Fibroblast of peridontal ligament (primary cell): Measurements from ENCODE around the gene STX8.
A peak's percentile ranks its signal among the peaks of the same experiment; 100 is the strongest.
"Not testable (repeated sequence)": the region's sequence is repeated elsewhere in the genome, so short reads cannot be mapped to it uniquely, and the experiment has no call there.

ENCODE experiments used
- DNase-seq: peaks from one replicate; pipeline ENCODE4 v3.0.0-alpha.2; 2010; ENCODE audit errors: extremely low read depth

STX8 gene, protein sequence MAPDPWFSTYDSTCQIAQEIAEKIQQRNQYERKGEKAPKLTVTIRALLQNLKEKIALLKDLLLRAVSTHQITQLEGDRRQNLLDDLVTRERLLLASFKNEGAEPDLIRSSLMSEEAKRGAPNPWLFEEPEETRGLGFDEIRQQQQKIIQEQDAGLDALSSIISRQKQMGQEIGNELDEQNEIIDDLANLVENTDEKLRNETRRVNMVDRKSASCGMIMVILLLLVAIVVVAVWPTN

GRCh38 chr17:9575381-9576101 is at the start of gene STX8:
STX8 (minus strand) TSS chr17:9575820; CDS start chr17:9575808, 12 bp downstream.
- DNase-seq, result peak; percentile 80

DNA sequence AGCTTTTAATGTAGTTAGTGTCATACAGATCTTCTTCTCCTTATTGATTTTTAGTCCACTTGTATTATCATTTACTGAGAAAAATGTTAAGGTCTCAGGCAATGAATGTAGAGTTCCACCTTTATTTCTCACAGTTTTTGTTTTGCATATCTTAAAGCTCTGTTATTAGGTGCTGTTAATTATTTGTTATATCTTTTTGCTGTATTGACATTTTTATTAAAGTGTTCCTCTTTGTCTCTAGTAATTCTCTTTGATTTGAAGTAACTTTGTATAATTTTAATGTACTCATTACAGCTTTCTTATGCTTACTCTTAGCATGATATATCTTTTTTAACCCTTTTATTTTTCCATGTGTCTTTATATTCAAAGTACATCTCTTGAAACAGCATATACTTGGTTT is 47.3 kb upstream of the STX8 start:
- no peak for DNase-seq

DNA sequence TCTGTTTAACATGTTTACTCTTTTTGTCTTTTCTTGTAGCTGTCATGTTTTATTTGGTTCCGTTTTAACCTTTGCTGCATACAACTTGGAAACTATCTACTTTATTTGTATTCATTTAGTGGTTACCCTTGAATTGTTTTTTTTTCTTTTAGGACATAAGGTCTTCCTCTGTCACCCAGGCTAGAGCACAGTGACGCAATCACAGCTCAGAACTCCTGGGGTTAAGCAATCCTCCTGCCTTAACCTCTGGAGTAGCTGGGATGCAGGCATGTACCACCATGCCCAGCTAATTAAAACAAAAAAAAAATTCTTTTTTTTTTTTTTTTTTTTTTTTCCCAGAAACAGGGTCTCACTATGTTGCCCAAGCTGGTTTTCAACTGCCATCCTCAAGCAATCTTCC is 39.9 kb upstream of the STX8 start:
- DNase-seq, result no peak

DNA sequence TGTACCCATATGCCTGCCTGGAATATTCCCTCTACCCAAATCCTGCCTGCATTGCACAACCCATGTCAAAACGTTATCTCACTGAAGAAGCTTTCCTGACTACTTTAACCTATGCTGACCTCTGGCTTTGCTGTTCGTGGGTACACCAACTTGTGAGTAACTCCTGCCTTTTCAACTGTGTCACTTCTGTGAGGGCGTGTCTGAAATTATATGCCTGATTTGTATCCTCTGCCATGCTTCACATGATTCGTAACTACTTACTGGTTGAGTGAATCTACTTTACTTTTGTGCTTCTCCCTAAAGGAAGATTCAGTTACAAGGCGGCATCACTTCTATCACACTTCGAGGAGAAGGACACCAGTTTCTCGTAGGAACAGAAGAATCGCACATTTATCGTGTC is 36.4 kb upstream of the STX8 start:
- no peak for DNase-seq

DNA sequence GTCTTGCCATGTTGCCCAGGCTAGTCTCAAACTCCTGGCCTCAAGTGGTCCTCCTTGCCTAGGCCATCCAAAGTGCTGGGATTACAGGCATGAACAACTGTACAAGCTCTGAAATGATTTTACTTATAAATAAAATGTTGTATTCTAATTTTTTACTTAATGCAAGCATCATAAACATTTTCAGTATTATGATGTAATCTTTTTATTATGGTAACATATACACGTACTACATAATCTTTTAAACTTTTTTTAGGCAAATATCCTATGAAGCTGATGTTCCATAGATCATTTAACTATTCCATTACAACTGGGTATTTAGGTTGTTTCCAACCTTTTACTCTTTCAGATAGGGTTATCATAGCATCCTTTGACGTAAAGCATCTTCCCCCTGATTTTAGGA is 35.9 kb upstream of the STX8 start:
- DNase-seq, result no peak

DNA sequence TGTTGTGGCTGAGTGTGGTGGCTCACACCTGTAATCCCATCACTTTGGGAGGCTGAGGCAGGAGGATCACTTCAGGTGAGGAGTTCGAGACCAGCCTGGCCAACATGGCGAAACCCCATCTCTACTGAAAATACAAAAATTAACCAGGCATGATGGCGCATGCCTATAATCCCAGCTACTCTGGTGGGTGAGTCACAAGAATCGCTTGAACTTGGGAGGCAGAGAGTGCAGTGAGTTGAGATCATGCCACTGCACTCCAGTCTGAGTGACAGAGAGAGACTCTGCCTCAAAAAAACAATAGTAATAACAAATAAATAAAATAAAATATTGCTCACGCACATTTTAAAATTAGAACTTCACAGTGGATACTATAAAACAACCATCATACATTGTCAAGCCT is 31.4 kb upstream of the STX8 start:
- DNase-seq, result not testable (repeated sequence)

DNA sequence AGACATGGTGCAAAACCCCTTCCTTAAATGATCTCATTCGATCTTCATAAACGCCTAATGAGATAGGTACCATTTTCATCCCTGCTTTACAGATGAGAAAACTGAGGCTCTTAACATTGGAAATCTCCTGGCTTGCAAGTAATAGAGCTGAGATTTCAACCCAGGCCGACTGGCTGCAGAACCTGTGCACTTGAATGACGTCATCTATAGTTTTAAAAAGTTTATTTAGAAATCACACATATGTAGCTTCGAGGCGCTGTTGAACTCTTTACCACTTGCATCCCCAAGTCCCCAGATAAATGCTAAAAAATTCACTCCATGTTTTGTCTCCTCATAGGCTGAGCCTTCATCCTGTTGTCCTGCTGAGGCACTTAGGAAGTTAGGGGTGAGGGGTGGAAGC is 30.8 kb upstream of the STX8 start:
- no peak for DNase-seq

DNA sequence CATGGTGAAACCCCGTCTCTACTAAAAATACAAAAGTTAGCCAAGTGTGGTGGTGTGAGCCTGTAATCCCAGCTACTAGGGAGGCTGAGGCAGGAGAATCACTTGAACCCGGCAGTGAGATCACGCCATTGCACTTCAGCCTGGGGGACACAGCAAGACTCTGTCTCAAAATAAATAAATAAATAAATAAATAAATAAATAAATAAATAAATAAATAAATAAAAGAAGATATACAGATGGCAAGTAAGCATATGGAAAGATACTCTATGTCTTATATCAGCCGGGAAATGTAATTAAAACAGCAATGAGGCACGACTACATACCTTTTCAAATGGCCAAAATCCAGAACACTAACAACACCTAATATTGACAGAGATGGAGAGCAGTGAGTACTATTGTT is 29.0 kb upstream of the STX8 start:
- not testable (repeated sequence) for DNase-seq

- DNase-seq, result no peak
These were observed 23.0 kb upstream of the STX8 start for GRCh38 chr17:9598661-9599060.

GRCh38 chr17:9597638-9598037 is 22.0 kb upstream of the STX8 start:
- DNase-seq, result not testable (repeated sequence)

DNA sequence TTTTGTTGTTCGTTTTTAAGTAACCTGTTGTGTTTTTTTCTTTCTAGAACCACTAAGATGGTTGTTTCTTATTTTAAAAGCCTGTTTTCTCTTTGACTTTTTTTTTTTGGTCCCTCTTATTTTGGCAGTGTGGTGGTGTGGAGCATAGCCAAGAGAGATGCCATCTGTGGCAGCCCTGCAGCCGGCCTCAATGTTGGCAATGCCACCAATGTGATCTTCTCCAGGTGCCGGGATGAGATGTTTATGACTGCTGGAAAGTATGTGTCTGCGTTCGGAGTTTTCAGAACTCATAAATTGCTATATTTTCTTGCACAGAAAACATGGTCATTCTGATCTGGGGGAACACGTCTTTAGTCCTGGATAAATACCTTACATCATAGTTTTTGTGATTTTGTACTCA is 18.4 kb upstream of the STX8 start:
- no peak for DNase-seq

- DNase-seq, result no peak
These were observed 12.5 kb upstream of the STX8 start for GRCh38 chr17:9587969-9588656.

- peak; percentile 18 for DNase-seq
These were observed 1.7 kb upstream of the STX8 start for GRCh38 chr17:9577373-9577709.

GRCh38 chr17:9576521-9577372 is 1.1 kb upstream of the STX8 start, which contains the start of gene CFAP52:
CFAP52 (plus strand) TSS chr17:9576642; CDS start chr17:9576696, 54 bp downstream.
- DNase-seq, result peak; percentile 78

- no peak for DNase-seq
These were observed 4.4 kb downstream of the STX8 start for GRCh38 chr17:9571201-9571600.

DNA sequence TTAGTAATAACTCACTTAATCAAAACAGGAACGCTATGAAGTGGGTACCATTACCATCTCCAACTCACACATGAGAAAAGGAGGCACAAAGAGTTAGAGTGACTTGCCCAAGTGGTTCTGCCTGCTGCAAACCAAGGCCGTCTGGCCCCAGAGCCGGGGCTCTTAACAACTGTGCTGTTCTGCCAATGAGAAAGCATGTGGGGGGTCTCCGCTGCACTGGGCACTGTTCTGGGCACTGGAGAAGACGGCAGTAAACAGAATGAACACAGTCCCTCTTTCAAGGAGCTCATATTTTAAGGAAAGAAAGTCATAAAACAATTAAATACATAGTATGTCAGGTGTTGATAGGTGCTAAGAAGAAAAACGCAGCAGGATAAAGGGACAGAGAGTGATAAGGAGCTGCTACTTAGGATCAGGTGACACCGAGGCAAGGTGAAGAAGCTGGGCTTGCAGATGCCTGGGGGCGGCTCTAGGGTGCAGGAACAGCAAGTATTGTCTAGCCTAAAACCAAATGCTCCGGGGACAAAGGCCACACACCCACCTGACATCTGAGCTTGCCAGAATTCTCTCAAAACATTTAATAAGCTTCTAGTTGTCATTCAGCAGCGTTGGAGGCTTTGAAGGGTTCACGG is 6.5 kb downstream of the STX8 start:
- DNase-seq, result no peak

DNA sequence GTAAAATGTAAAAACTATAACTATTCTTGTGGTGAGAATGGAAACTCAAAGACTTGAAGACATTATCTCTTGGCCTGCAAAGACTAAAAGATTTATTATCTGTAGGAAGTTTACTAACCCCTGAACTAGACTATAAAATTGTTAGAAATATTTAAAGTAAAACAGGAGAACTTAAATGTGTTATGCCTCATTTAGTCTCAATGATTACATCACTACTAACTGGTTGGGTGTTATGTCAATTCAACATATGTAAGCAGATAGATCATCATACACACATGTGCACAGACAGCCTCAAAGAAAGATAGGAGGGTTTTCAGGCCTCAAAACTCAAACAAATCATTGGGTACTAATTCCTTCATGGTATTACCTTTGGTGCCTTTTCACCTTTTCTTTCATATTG is 7.6 kb downstream of the STX8 start:
- DNase-seq, result no peak

- not testable (repeated sequence) for DNase-seq
These were observed 8.9 kb downstream of the STX8 start for GRCh38 chr17:9566739-9567138.

DNA sequence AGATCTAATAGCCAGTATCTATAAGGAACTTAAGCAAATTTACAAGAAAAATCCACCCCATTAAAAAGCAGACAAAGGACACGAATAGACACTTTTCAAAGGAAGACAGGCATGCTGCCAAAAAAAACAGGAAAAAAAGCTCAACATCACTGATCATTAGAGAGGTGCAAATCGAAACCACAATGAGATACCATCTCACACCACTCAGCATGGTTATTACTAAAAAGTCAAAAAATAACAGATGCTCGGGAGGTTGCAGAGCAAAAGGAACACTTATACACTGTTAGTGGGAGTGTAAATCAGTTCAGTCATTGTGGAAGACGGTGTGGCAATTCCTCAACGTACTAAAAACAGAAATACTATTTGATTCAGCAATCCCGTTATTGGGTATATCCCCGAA is 9.6 kb downstream of the STX8 start:
- no peak for DNase-seq

DNA sequence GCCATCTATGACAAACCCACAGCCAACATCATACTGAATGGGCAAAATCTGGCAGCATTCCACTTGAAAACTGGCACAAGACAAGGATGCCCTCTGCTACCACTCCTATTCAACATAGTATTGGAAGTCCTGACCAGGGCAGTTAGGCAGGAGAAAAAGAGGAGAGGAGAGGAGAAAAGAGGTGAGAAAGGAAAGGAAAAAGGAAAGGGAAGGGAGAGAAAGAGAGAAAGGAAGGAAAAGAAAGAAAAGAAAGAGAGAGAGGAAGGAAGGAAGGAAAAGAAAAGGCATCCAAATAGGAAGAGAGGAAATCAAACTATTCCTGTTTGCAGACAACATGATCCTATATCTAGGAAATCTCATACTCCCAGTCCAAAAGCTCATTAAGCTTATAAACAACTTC is 11.5 kb downstream of the STX8 start:
- DNase-seq, result no peak

DNA sequence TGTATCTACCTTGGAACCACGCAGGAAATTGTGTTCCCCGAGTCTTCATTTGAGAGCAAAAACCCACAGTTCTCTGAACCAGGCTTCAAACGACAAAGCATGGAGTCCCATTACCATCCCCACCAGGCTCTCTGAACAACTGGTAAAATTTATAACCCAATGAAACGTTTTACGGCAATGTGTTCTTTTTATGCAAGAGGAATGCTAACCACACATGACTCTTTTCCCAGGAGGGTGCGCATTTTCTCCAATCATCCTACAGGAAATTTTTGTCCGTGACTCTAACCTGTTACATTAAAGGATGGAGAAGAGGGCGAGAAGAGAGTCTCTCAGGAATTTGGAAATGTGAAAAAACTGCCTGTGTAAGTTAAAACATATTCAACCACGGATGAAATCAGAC is 17.8 kb downstream of the STX8 start:
- DNase-seq, result peak; percentile 29
